Measurements from ENCODE around the gene PNKD.

GRCh38 chr2:218274586-218274985 is 4.3 kb downstream of the PNKD start:
- TF ChIP-seq CTCF (conservative IDR thresholded peaks at IDR 0.05; ENCODE audit: low read length) (no peak), EZH2phosphoT487 (IDR thresholded peaks at IDR 0.05; ENCODE audit: borderline replicate concordance) (no peak)
